Measurements from ENCODE around the gene NLGN1.

Gene NLGN1

DNA sequence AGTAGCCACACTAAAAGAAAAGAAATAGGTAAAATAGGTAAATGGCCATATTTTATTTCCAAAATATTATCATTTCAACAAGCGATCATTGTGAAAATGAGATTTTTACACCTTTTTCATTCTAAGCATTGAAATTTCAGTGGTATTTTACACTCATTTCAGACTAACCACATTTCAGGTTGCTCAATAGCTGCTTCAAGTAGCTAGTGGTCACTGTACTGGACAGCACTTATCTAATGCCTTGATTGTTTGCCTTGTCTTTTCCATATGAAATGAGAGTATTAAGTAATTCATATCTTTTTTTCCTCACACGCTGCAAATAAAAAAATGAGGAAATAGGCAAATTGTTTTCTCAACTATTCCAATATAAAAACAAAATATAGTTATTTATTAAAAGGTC is 332.8 kb downstream of the NLGN1 start:
- no peak for TF ChIP-seq REST (IDR thresholded peaks at IDR 0.05; ENCODE audit: insufficient read depth in 1 of 2, low read depth in 2 of 2, low read length in 2 of 2)
- TF ChIP-seq POLR2AphosphoS5 (IDR thresholded peaks at IDR 0.05; ENCODE audit: low read depth, low read length): no peak
- TF ChIP-seq SIN3A (IDR thresholded peaks at IDR 0.05; ENCODE audit: borderline replicate concordance, insufficient read depth, low read length): no peak
- no peak for TF ChIP-seq FOXP2 (optimal IDR thresholded peaks at IDR 0.05; ENCODE audit: borderline replicate concordance, extremely low read depth, extremely low read length, insufficient read depth)
- TF ChIP-seq TAF1 (IDR thresholded peaks at IDR 0.05; ENCODE audit: borderline replicate concordance, insufficient read depth, low read length): no peak

DNA sequence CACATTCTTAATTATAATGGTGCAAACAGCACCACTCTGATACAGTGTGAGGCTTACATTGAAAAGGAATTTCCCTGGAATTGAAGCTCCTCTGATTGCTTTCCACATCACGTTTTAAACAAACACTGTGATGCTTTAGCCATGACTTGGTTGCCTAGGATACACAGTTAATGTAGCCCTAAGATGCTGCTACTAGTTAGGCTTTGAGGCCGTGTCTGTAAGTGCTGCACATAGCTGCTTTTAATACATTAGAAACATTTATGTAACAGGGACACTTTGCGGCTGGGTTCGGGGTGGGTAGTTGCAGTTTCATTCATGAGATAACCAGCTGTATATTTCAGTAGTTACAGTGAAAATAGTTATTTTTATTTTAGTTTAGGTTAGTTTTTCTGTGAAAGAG is 334.7 kb downstream of the NLGN1 start:
- no peak for TF ChIP-seq TAF1 (IDR thresholded peaks at IDR 0.05; ENCODE audit: borderline replicate concordance, insufficient read depth, low read length)
- no peak for TF ChIP-seq FOXP2 (optimal IDR thresholded peaks at IDR 0.05; ENCODE audit: borderline replicate concordance, extremely low read depth, extremely low read length, insufficient read depth)
- TF ChIP-seq REST (IDR thresholded peaks at IDR 0.05; ENCODE audit: insufficient read depth in 1 of 2, low read depth in 2 of 2, low read length in 2 of 2): no peak
- no peak for TF ChIP-seq POLR2AphosphoS5 (IDR thresholded peaks at IDR 0.05; ENCODE audit: low read depth, low read length)
- no peak for TF ChIP-seq SIN3A (IDR thresholded peaks at IDR 0.05; ENCODE audit: borderline replicate concordance, insufficient read depth, low read length)

DNA sequence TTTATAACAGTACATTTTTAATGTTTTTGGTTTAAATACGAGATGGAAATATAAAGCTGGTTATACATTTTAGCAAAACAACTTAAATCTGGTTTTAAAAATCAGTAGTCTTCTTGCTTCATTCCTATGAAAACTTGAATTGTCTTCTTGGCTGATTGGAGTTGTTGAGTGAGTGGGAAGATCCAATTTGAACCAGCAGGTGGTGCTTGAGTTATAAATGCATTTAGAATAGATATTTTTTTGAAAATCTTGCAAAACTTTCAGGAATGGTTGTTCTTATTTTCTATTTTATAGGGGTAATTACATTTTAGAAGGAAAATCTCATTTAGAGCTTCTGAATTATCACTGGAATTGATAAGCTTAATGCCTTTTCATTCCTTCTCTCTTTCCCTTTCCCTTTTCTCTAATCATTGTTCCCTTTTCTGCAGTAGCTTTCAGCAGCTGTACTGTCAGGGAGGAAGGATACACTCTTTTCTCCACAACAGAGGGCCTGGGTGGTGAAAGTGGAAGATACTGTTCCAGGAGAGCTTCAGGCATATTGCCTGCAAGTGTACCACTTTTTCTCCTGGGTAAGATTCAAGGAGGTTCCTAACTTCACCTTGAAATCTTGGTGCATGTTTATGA is 335.6 kb downstream of the NLGN1 start:
- TF ChIP-seq POLR2AphosphoS5 (IDR thresholded peaks at IDR 0.05; ENCODE audit: low read depth, low read length): no peak
- no peak for TF ChIP-seq TAF1 (IDR thresholded peaks at IDR 0.05; ENCODE audit: borderline replicate concordance, insufficient read depth, low read length)
- no peak for TF ChIP-seq REST (IDR thresholded peaks at IDR 0.05; ENCODE audit: insufficient read depth in 1 of 2, low read depth in 2 of 2, low read length in 2 of 2)
- no peak for TF ChIP-seq FOXP2 (optimal IDR thresholded peaks at IDR 0.05; ENCODE audit: borderline replicate concordance, extremely low read depth, extremely low read length, insufficient read depth)
- TF ChIP-seq SIN3A (IDR thresholded peaks at IDR 0.05; ENCODE audit: borderline replicate concordance, insufficient read depth, low read length): no peak

- TF ChIP-seq SIN3A (IDR thresholded peaks at IDR 0.05; ENCODE audit: borderline replicate concordance, insufficient read depth, low read length): no peak
- no peak for TF ChIP-seq FOXP2 (optimal IDR thresholded peaks at IDR 0.05; ENCODE audit: borderline replicate concordance, extremely low read depth, extremely low read length, insufficient read depth)
- TF ChIP-seq TAF1 (IDR thresholded peaks at IDR 0.05; ENCODE audit: borderline replicate concordance, insufficient read depth, low read length): no peak
- no peak for TF ChIP-seq REST (IDR thresholded peaks at IDR 0.05; ENCODE audit: insufficient read depth in 1 of 2, low read depth in 2 of 2, low read length in 2 of 2)
- no peak for TF ChIP-seq POLR2AphosphoS5 (IDR thresholded peaks at IDR 0.05; ENCODE audit: low read depth, low read length)
These were observed 336.9 kb downstream of the NLGN1 start for GRCh38 chr3:173734473-173734872.
